Stimulated activated naive CD4-positive, alpha-beta T cell (primary cell): Measurements from ENCODE around the gene LENG8.

ENCODE experiments used
- DNase-seq, 6 experiments: peaks; one replicate each; lab custom pipeline; 2025; lab: John Stamatoyannopoulos, UW

The LENG8 gene

DNA sequence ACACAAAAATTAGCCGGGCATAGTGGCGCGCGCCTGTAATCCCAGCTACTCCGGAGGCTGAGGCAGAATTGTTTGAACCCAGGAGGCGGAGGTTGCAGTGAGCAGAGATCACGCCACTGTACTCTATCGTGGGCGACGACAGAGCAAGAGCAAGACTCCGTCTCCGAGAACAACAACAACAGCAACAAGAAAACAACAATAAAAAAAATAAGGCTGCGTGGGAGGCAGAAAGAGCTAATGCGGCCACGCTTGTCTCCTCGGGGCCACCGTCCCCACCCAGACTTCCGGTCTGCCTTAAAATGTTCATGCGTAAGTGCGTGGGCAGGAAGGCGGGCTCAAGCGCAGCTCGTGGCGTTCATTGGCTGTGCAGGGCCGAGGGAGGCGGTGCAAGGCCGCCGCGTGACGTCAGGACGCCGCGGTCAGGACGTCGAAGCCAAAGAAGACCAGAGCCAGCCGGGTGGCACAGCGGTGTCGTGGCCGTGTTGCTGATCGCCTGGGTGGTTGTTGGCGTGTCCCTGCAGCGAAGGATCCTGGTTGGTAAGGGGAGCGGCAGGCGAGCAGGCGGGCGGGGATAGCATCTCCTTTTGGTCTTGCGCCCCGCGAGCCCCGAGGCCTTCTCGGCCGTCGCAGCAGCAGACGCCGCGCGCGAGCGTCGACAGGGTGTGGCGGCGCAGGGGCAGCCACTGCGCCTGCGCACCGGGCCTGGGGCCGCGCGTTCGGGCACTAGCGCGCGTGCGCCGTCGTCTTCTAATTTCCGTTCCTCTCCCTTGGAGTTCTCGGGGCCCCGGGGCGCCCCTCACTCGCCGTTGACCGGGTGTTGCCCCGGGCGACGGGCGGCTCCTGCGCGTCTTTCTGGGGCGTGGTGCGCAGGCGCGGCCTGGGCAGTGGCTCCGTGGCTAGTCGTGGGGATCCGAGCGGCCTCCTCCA lies at the start of gene LENG8:
Gene LENG8, plus strand, starts transcription at position 426 of the 927 bp plus-strand sequence. CDS start 2,146 bp downstream, outside the sequence.
- peak; percentile 94 to 99 (median 97) for DNase-seq

DNA sequence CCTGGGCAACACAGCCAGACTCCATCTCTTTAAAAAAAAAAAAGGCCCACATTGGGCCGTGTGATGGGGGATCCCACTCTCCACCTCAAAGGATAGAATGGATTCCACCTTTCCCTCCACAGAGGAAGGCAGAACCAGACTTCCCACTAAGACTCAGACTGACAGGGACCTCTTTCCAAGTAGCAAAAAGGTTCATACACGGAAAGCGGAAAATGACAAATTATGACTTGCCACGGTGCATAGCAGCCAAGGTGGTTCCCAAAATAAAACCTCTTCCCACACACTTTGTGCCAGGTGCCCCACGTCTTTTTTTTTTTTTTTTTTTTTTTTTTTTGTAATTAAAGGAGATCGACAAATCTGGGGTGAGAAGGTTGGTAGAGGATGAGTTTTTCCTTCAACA lies 48.1 kb upstream of the LENG8 start:
- no peak for DNase-seq

DNA sequence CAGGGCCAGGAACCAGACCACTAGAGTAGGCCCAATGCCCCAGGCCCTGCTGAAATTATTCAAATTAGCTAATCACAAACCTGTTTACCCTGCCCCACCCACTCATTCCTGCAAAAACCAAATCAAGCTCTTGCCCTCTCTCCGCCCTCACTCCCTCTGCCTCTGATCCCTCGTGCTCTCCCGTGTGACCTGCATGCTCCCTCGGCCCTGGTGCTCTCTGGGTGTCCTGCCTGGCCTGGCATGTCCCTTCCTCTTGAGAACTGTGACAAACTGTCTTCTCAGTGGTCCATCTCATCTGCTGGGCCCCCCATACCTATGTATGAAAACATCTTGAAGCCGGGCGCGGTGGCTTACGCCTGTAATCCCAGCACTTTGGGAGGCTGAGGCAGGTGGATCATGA lies 45.9 kb upstream of the LENG8 start:
- no peak for DNase-seq

DNA sequence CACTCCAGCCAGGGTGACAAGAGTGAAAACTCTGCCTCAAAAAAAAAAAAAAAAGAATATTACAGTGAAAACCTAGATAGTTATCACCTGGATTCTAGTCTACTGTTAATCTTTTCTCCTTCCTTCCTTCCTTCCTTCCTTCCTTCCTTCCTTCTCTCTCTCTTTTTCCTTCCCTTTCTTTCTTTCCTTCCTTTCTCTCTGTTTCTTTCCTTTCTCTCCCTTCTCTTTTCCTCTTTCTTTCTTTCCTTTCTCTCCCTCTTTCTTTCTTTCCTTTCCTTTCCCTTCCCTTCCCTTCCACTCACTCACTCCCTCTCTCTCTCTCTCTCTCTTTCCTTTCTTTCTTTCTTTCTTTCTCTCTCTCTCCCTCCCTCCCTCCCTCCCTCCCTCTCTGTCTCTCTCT lies 43.4 kb upstream of the LENG8 start:
- DNase-seq, result no peak

DNA sequence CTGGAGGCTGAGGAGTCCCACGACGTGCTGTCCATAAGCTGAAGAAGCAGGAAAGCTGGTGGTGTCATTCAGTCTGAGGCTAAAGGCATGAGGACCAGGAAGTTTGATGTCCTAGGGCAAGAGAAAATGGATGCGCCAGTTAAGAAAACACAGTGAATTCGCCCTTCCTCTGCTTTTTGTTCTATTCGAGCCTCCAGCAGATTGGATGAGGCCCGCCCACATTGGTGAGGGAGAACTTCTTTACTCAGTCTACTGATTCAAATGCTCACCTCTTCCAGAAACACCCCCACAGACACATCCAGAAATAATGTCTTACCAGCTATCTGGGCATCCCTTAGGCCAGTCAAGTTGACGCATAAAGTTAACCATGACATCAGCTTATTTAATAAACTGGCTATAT lies 41.2 kb upstream of the LENG8 start:
- no peak for DNase-seq

DNA sequence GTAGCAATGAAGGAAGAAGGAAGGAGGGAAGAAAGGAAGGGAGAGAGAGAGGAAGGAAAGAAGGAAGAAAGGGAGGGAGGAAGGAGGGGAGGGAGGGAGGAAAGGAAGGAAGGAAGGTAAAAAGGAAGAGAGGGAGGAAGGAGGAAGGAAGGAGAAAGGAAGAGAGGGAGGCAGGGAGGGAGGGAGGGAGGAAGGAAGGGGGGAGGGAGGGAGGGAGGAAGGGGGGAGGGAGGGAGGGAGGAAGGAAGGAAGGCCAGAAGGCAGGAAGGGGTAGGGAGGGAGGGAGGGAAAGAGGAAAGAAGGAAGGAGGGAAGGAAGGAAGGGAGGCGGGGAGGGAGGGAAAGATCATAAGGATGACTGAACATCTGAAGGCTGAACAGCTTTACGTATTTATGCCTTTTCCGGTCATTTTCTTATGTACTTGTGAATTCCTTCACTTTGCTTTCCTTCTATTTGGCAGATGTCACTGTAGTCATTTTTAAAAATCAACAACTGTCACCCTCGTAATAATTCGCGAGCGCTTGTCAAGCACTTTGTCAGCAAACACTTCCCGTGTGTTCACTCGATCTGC lies 40.5 kb upstream of the LENG8 start:
- no peak for DNase-seq

DNA sequence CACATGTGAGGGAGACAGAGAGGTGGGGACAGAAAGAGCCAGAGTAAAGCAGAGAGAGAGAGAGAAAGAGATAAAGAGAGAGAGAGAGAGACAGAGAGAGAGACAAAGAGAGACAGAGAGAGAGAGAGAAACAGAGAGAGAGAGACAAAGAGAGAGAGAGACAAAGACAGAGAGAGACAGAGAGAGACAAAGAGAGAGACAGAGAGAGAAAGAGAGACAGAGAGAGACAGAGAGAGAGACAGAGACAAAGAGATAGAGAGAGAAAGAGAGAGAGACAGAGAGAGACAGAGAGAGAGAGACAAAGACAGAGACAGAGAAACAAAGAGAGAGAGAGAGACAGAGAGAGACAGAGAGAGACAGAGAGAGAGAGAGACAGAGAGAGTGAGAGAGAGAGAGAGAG lies 38.0 kb upstream of the LENG8 start:
- DNase-seq, result no peak

DNA sequence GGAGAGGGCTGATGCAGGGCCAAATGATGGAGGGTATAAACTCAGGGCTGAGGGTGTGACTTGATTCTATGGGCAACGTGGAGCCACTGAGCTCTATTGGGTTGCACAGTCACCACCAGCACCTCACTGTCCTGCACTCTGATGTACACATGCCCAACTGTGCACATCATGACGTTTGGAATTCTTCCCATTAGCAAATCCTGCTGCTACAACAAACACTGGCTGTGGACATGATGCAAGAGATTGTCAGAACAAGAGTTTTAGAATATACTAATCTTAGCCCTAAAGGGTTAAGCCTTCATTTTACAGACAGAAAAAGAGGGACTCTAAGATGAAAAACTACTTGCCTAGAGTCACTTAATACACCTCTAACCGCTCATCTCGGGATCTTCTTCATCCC lies 36.1 kb upstream of the LENG8 start:
- DNase-seq, result no peak

DNA sequence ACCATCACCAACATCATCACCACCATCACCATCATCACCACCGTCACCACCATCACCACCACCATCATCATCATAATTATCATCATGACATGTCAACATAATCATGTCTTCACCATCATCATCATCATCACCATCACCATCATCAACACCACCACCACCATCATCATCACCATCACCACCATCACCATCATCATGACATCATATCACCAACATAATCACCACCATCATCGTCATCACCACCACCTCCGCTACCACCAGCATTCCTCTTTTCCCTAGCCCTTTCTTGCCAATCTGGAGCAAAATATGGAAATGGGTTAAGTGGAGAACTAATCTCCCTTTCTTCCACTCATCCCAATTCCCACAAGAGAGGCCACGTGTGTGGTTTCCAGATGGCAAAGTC lies 34.8 kb upstream of the LENG8 start:
- DNase-seq, result no peak

DNA sequence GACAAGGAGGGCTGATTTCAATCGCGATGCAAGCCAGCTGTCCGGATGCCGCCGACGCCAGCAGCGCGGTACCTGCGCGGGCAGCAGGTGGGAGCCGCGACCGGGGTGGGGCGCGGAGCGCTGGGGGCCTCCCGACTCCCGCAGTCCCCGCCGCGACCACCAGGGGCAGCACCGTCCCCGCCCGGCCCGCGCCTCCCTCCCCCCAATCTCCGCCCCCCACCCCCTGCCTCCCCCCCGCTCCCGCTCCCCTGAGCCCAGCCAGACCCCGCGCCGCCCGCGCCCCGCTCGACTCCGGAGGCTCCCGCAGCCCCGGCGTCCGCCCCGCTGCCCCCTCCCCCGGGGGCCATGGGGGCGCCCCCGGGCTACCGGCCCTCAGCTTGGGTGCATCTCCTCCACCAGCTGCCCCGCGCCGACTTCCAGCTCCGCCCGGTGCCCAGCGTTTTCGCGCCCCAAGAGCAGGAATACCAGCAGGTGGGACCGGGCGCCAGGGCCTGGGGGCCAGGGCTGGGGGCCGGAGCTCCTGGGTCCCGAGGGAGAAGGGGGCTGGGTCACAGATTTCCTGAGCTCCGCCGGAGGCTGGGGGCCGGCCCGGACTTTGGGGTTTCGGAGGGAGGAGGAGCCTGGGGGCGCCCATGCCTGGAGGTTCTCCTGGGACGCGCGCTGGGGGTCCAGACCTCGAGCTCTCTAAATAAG lies 33.6 kb upstream of the LENG8 start, which contains the start of gene TTYH1:
Gene TTYH1, plus strand, starts transcription at position 257 of the 693 bp plus-strand sequence. Its CDS starts 89 bp downstream, at position 346.
- DNase-seq, result peak in 2 of 6 experiments; percentile 19 to 27

DNA sequence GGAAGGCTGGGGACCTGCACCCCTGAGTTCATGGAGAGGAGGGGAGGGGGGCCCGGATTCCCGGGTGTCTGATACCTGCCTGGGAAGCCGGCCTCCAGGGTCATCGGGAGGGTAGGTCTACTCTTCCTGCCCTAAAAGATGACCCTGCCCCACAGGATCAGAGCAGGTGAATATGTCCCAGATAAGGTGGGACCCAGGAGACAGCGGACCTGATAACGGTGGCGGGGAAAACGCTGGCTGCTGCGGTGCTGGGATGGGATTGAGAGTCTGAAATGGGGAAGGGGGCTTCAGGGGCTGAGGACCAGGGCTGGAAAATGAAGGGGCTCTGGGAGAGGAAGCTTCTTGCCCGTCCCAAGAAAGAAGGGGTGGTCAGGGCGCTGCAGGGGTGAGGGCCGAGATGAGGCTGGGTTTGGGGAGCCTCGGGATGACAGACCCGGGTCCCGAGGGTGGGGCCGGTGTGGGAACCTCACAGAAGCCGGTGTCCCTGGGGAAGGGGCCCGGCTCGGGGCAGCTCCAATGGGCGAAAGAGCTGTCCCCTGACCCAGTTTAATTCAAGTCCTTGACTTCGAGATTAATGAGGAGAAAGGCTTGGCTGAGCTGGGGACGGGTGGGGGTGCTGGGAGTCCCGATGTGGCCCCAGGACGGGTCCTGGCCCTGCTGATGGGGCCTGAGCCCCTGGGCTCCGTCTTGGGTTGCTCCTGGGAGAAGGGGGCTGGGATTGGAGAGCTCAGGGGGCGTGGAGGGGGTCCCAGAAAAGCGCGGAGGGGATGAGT lies 32.9 kb upstream of the LENG8 start:
- no peak for DNase-seq

DNA sequence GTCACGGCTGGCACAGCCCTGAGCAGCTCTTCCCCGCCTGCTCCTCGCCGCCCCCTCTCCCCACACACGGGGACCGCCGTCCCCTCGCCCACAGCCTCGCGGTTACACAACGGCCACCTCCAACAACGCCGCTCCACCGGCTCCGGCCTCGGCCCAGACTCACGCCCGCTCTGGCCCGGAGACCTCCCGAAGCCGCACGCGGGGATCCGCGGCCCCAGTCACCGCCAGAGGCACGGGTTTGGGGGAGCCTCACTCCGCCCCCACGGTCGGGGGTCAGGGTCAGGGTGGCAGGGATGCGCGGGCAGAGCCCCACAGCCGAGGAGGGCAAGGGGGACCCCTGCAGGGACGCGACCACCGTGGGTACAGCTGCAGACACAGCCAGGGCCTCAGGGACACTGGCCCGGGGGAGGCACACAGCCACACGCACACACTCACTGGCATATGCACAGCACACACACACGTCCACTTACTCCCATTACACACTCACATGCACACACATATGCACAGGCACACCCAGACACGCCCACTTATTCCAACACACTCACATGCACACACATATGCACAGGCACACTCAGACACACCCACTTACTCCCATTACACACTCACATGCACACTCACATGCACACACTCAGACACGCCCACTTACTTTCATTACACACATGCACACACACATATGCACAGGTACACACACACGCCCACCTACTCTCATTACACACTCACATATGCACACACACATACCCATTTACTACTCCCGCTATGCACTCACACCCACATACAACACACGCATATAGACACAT lies 32.1 kb upstream of the LENG8 start:
- no peak for DNase-seq

DNA sequence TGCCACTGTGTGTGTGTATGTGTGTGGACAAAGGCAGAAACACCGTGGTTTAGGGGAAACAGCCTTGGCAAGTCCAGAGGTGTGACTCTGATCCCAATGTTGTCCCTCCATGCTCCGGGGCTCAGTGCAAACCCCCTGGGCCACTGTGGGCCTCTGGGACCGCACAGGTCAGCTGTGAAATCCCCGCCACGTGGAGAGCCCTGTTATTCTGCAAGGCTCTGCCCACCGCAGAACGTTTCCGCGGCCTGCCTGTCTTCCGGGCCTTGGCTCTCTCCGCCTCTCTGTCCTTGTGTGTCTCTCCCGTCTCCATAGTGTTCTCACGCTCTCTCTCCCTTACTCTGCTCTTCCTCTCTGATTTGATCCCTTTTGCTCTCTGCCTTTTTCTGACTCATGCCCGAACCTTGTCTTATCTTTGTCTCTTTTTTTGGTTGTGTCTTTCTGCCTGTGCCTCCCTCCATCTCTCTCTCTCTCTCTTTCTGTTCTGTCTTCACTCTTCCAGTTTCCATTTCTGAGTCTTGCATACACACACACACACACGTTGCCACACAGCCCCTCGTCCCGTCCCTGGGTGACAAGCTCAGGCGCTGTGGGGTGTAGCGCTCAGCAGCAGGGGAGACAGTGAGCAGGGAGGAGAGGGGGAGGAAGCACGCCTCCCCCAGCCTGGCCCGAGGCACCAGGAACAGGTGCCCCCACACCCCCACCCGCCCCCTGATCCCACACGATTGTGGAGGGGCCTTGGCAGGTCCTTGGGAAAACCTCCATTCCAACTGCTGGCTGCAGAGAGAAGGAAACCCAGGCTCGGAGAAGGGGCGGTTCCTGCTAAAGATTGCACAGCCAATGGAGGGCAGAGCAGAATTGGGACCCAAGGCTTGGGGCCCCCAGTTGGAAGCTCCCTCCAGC lies 30.7 kb upstream of the LENG8 start:
- peak in 1 of 6 experiments; percentile 16 for DNase-seq

DNA sequence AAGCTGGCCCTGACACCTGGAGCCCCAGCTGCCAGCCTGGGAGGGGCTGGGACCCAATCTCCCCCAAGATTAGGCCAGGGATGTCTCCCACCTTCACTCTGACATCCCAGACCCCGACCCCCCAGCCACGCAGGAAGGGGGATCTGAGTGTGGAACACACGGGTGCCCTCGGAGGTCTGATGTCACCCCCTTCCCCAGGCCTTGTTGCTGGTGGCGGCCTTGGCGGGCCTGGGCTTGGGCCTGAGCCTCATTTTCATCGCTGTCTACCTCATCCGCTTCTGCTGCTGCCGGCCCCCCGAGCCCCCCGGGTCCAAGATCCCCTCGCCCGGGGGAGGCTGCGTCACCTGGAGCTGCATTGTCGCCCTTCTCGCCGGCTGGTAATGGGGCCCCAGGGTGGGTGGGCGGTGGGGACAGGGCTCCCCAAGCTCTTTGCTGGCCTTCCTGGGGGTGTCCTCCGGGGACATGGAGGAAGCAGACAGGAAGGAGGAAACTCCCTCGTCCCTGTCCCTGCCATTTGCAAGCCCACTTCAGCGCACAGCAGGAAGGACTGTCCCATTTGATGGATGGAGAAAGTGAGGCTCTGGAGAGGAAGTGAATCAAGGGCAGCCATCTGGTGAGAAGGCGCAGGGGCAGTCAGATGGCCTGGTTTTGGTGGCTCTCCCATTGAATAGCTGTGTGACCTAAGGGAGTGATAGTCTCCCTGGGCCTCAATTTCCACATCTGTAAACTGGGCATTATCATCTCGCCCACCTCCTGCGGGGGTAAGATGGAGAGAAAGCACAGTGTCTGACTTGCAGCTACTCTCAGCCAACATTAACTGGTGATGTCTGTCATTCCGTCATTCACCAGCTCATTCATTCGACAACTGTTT lies 29.8 kb upstream of the LENG8 start:
- DNase-seq, result no peak

DNA sequence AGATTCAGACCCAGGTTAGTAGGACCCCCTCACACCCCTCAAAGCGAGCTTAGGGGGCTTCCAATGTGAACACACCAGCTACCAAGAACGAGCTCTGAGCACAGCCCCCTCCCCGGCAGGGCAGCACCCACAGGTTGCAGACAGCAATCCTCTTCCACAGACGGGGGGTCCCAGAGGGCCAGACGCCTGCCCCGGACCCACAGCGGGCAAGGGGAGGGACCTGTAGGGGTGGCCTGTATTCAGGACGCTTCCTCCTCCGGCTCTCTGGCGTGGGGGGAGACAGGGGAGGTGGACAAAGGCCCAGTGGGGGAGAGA lies 29.0 kb upstream of the LENG8 start:
- DNase-seq, result no peak

DNA sequence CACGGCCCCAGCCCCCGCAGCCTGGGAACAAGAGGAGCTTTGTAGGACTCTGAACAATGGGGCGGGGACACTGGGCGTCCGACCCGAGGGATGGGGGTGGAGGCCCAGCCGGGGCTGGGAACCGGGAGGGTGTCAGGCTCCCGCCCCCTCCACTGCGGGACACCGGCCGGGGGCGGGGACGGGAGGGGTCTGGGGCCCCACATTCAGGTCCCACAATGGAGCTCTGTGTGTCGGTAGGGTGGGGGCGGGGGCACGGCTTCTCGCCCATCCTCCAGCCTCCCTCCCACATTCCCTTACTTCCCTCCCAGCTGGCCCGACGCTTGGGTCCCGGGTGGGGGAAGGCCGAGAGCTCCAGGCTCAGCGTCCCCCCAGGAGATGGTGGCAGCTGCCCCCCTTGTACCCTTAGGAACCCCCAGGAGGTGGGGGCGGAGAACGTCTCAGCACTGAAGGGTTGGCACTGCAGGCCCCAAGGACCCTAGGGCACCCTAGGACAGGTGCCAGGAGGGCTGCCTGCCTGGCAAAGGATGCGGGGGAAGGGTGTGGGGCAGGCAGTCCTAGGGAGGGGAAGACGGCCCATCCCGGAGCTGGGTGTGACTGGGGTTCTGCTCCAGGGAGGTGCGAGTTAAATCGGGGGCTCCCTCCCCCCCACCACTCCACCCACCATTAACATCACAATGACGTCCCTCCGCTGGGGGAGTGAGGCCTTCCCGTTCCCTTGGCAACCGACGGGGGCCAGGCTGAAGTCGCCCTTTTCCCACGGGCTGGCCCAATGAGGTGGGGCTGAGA lies 28.4 kb upstream of the LENG8 start:
- DNase-seq, result no peak

DNA sequence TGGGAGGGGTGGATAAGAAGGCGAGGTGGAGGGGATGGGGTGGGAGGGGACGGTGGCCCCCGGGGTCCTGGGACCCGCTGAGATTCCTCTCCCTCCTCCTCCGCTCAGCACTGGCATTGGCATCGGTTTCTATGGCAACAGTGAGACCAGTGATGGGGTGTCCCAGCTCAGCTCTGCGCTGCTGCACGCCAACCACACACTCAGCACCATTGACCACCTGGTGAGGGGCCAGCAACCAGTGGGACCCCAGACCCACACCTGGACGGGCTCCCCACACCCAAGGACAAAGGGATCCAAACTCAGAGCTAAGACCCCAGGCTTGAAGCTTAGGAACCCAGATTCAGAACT lies 27.9 kb upstream of the LENG8 start:
- no peak for DNase-seq

DNA sequence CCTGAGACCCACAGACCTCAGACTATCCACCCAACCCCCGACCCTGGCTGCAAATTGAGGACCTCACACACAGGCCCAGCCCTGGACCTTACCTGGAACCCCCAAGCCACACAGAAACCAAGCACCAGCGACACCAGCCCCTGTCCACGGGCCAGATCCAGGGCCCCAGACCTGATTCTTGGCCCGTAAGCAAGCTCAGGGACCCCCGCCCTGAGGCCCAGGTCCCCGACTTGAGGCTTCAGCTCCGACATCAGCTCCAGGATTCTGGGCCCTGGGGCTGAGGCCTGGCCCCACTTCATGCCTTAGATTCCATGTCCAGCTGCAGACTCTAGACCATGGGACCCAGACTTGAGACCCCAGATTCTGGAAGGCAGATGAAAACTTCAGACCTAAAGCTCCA lies 27.5 kb upstream of the LENG8 start:
- no peak for DNase-seq

DNA sequence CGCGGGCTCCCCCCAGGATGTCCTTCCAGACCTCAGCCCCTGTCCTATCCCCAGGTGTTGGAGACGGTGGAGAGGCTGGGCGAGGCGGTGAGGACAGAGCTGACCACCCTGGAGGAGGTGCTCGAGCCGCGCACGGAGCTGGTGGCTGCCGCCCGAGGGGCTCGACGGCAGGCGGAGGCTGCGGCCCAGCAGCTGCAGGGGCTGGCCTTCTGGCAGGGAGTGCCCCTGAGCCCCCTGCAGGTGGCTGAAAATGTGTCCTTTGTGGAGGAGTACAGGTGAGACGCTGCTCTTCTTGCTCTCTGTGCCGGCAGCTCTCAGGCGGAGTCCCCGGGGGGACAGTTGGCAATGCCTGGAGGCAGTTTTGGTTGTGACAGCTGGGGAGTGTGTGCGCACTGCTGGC lies 26.9 kb upstream of the LENG8 start:
- DNase-seq, result no peak
